Aorta (tissue), 5 donors: ENCODE results near the gene GARIN5B. TPM values are rescaled to one million over a fixed set of nuclear protein-coding genes. Genes with fewer than 3 reads are reported as not detected.
"Not testable (repeated sequence)": the region's sequence is repeated elsewhere in the genome, so short reads cannot be mapped to it uniquely, and the experiment has no call there.

Experiments
- ATAC-seq: fragments of 200-7000 bp; cut with Tn5 transposase; one replicate; pipeline ENCODE4 v1.9.1; 2022; ENCODE audit warnings: moderate library complexity; ENCODE audit not compliant: low FRiP score
- DNase-seq, 2 donors: peaks; one replicate each; pipeline ENCODE4 v3.0.0-alpha.2; 2020
- H3K27ac ChIP-seq, 2 donors: one replicate each; pipeline ENCODE4 v1.5.1; 2013; ENCODE audit warnings: low read length in 2 of 2, mild to moderate bottlenecking in 2 of 2, moderate library complexity in 2 of 2, control low read depth in 1 of 2, inconsistent platforms in 1 of 2, low read depth in 1 of 2
- H3K27me3 ChIP-seq, 2 donors: one replicate each; pipeline ENCODE4 v1.6.1; 2013; ENCODE audit warnings: control low read depth in 1 of 2, low read length in 1 of 2, mild to moderate bottlenecking in 1 of 2, moderate library complexity in 1 of 2; ENCODE audit not compliant: insufficient read depth in 2 of 2, control insufficient read depth in 1 of 2
- H3K36me3 ChIP-seq, 2 donors: one replicate each; pipeline ENCODE4 v1.6.1; 2013; ENCODE audit warnings: control low read depth in 1 of 2, low read length in 1 of 2, mild to moderate bottlenecking in 1 of 2; ENCODE audit not compliant: insufficient read depth in 2 of 2, control insufficient read depth in 1 of 2
- H3K4me1 ChIP-seq, 2 donors: one replicate each; pipeline ENCODE4 v1.6.1; 2013; ENCODE audit warnings: low read length in 2 of 2, control low read depth in 1 of 2, mild to moderate bottlenecking in 1 of 2, moderate library complexity in 1 of 2; ENCODE audit not compliant: insufficient read depth in 2 of 2, control insufficient read depth in 1 of 2
- H3K4me3 ChIP-seq, 2 donors: one replicate each; pipeline ENCODE4 v1.5.1; 2013; ENCODE audit warnings: low read length in 2 of 2, control low read depth in 1 of 2, mild to moderate bottlenecking in 1 of 2
- H3K9me3 ChIP-seq: one replicate; pipeline ENCODE4 v1.6.1; 2013; ENCODE audit warnings: mild to moderate bottlenecking, low read length; ENCODE audit not compliant: control insufficient read depth
- whole genome bisulfite sequencing, 2 donors: extraction: QIAGEN DNeasy Blood & Tissue Kit; methylation state at CpG; one replicate each; pipeline ENCODE4 v1.1.7; 2013; 5-methylcytosine and 5-hydroxymethylcytosine counted together
- intact Hi-C, 2 donors: fragments of 100-400 bp; cut with DNase I; formaldehyde crosslinking; loops; one replicate each; pipeline versions ENCODE4 v1.14.2 to v1.15.0; 2022
- polyA plus RNA-seq, 2 donors: library from polyadenylated mRNA; stranded (reverse); fragments of 200-250 nt; gene quantifications; one replicate each; pipeline ENCODE4 v1.2.3, GENCODE V29; 2013
- total RNA-seq, 2 donors: library from RNA; stranded (reverse); fragmentation: NEBNext Ultra II Directional; extraction: Animal tissue kit (Norgen Biotek cat#: 25700); gene quantifications; one replicate each; pipeline ENCODE4 v1.2.1, GENCODE V29; 2021
- donor health status: healthy with polysubstance abuse.
- donor health status: Bipolar disorder and iron deficiency.
- donor health status: DM: no; HTN: no; CAD: no.
- donor health status: DM: no; HTN: no; CAD: no.
- donor health status: DM: yes; HTN: yes; CAD: no.

The GARIN5B gene
- total and polyA plus RNA-seq, 4 donors = not detected

- Histone ChIP-seq H3K27ac (no peak overlapping the region), H3K9me3 (no peaks in the 10 kb centered on the region), H3K36me3 (no peaks in the 10 kb centered on the region), H3K4me3 (peak overlapping the region; percentile 48 to 56), H3K4me1 (no peaks in the 10 kb centered on the region), H3K27me3 (no peaks in the 10 kb centered on the region)
- DNase-seq (no peak), ATAC-seq (no peak)
- 3% methylated on average over 19 to 44 of the region's 44 CpGs for WGBS, 2 donors
- intact Hi-C loops = loop anchor here (1.0 to 5.0 kb wide), 3 partner anchors 42 to 81 kb away; partner anchors contain the start of genes PPP6R1 (in 1 of the 2), RPL28 (in 1 of the 2) and TMEM238 (in 1 of the 2)
Measured at GRCh38 chr19:55339889-55340783, 22.9 kb downstream of the GARIN5B start.

GRCh38 chr19:55339105-55339888, 23.8 kb downstream of the GARIN5B start, which contains the start of gene KMT5C:
Gene KMT5C (plus strand): TSS chr19:55339876. CDS start chr19:55341937, 2,061 bp downstream.
- intact Hi-C loops = loop anchor here in 1 of 2 donors (1.0 kb wide), 2 partner anchors 46 to 80 kb away; partner anchors contain the start of genes PPP6R1 and RPL28

GRCh38 chr19:55336101-55336500, 27.0 kb downstream of the GARIN5B start:
- WGBS, 2 donors = 75 to 77% methylated on average over 7 of the region's 7 CpGs
- no peaks in the 10 kb centered on the region for H3K9me3 ChIP-seq
- no peaks in the 10 kb centered on the region for H3K27me3 ChIP-seq
- ATAC-seq (no peak), DNase-seq (no peak)
- H3K36me3 ChIP-seq = no peaks in the 10 kb centered on the region
- H3K4me1 ChIP-seq = no peaks in the 10 kb centered on the region
- intact Hi-C loops = no loop called here
- no peak overlapping the region for H3K27ac ChIP-seq
- no peak overlapping the region for H3K4me3 ChIP-seq

More at GRCh38 chr19:55339105-55339888, 23.8 kb downstream of the GARIN5B start, which contains the start of gene KMT5C:
- Histone ChIP-seq H3K9me3 (no peaks in the 10 kb centered on the region), H3K4me1 (no peaks in the 10 kb centered on the region), H3K4me3 (peak within 1 kb of the TSS; percentile 48 to 56), H3K36me3 (no peaks in the 10 kb centered on the region), H3K27ac (peak within 1 kb of the TSS in 1 of 2 donors; percentile 39), H3K27me3 (no peaks in the 10 kb centered on the region)
- 0% methylated on average over 62 to 63 of the region's 63 CpGs for WGBS, 2 donors
- ATAC-seq = peak; percentile 97
- DNase-seq = peak; percentile 100

DNA sequence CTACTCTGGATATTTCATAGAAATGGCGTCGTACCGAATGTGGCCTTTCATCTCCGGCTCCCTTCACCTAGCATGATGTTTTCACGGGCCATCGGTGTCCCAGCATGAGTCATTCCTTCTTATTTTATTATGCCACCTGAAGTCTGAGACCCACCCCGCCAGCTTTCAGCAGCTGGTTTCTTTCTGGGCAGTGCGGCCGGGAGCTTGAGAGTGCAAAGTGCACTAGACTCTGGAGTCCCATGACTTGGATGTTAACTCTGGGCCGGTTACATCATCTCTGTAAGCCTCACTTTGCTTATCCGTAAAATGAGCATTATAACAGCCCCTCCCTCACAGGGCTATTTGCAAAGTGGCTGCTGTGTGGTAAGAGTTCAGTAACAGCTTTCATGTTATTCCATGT, 29.2 kb downstream of the GARIN5B start:
- Histone ChIP-seq H3K4me3 (no peak overlapping the region), H3K4me1 (no peaks in the 10 kb centered on the region), H3K9me3 (no peaks in the 10 kb centered on the region), H3K27me3 (no peaks in the 10 kb centered on the region), H3K27ac (no peak overlapping the region), H3K36me3 (no peaks in the 10 kb centered on the region)
- 74 to 78% methylated on average over 11 of the region's 11 CpGs for WGBS, 2 donors
- intact Hi-C loops = no loop called here
- no peak for DNase-seq
- no peak for ATAC-seq

- intact Hi-C loops = not testable (repeated sequence)
Measured at GRCh38 chr19:55329791-55330190, 33.3 kb downstream of the GARIN5B start.

GRCh38 chr19:55328774-55329318, 34.2 kb downstream of the GARIN5B start:
- intact Hi-C loops, H3K4me3 ChIP-seq, H3K9me3 ChIP-seq, DNase-seq, H3K4me1 ChIP-seq, ATAC-seq, H3K36me3 ChIP-seq, H3K27ac ChIP-seq, H3K27me3 ChIP-seq: not testable (repeated sequence)
- 63 to 68% methylated on average over 4 of the region's 4 CpGs for WGBS, 2 donors

More at GRCh38 chr19:55329791-55330190, 33.3 kb downstream of the GARIN5B start:
- not testable (repeated sequence) for DNase-seq, ATAC-seq, H3K36me3 ChIP-seq, H3K4me1 ChIP-seq, H3K27ac ChIP-seq, H3K27me3 ChIP-seq, H3K4me3 ChIP-seq, H3K9me3 ChIP-seq
- WGBS, 2 donors = 88 to 89% methylated on average over 6 of the region's 6 CpGs

- Histone ChIP-seq H3K27ac (no peak within 1 kb of the TSS), H3K4me1 (peaks cover 0 to 3% of the 10 kb centered on the region in 2 donors), H3K4me3 (no peak within 1 kb of the TSS), H3K36me3 (no peaks in the 10 kb centered on the region), H3K9me3 (no peaks in the 10 kb centered on the region), H3K27me3 (no peaks in the 10 kb centered on the region)
- intact Hi-C loops = no loop called here
- no peak for DNase-seq
- peak; percentile 38 for ATAC-seq
- 83 to 84% methylated on average over 14 of the region's 14 CpGs for WGBS, 2 donors
Measured at GRCh38 chr19:55325172-55325571, 37.9 kb downstream of the GARIN5B start, which contains the start of gene TMEM150B. Gene TMEM150B (minus strand): TSS chr19:55325341. CDS start chr19:55321036, 4,305 bp downstream.

DNA sequence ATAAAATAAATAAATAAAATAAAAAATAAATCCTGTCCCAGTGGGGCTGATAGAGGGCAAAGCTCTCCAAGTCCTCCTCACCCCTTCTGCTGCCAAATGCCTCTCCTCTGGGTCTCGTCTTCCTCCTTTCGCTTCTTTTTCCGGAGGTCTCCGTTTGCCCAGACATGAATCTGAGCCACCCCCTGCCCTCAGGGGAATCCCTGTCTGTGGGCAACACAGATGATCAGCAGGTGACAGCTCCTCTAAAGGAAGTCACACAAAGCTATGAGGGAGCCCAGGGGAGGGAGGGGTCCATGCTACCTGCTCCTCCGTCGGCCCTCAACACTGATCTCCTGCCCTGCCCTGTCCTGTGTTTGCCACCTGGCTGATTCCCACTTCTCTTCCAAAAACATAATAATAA, 38.4 kb downstream of the GARIN5B start:
- no peak for DNase-seq
- Histone ChIP-seq H3K4me1 (peaks cover 0 to 3% of the 10 kb centered on the region in 2 donors), H3K36me3 (no peaks in the 10 kb centered on the region), H3K27me3 (no peaks in the 10 kb centered on the region), H3K27ac (no peak overlapping the region), H3K9me3 (no peaks in the 10 kb centered on the region), H3K4me3 (no peak overlapping the region)
- intact Hi-C loops = no loop called here
- no peak for ATAC-seq
- WGBS, 2 donors = 76 to 91% methylated on average over 6 of the region's 6 CpGs
